Lung (tissue), 12 donors: ENCODE measurements around the gene ADH1C. TPM values are rescaled to one million over a fixed set of nuclear protein-coding genes. Genes with fewer than 3 reads are reported as not detected.

Experiments used
- ATAC-seq: fragments of 200-7000 bp; cut with Tn5 transposase; one replicate; pipeline ENCODE4 v1.9.1; 2020; ENCODE audit warnings: moderate number of reproducible peaks; ENCODE audit not compliant: insufficient read depth, low FRiP score
- DNase-seq, 3 donors: peaks; one replicate each; pipeline ENCODE4 v3.0.0-alpha.2; 2013 to 2017
- H3K27ac ChIP-seq, 2 donors: one replicate each; pipeline ENCODE4 v1.5.1; 2013; ENCODE audit warnings: mild to moderate bottlenecking in 2 of 2, moderate library complexity in 2 of 2, control low read depth in 1 of 2, inconsistent platforms in 1 of 2, low read depth in 1 of 2, low read length in 1 of 2
- H3K27me3 ChIP-seq, 3 donors: one replicate each; pipeline ENCODE4 v1.5.1; 2013; ENCODE audit warnings: low read length in 2 of 3; ENCODE audit not compliant: control insufficient read depth in 3 of 3, insufficient read depth in 3 of 3
- H3K36me3 ChIP-seq, 4 donors: one replicate each; pipeline ENCODE4 v1.5.1; 2013; ENCODE audit warnings: low read length in 4 of 4, mild to moderate bottlenecking in 1 of 4, moderate library complexity in 1 of 4; ENCODE audit not compliant: control insufficient read depth in 4 of 4, insufficient read depth in 4 of 4
- H3K4me1 ChIP-seq, 5 donors: one replicate each; pipeline ENCODE4 v1.5.1; 2013; ENCODE audit warnings: low read length in 5 of 5, mild to moderate bottlenecking in 2 of 5, moderate library complexity in 1 of 5; ENCODE audit not compliant: control insufficient read depth in 5 of 5, insufficient read depth in 5 of 5
- H3K4me3 ChIP-seq: one replicate; pipeline ENCODE4 v1.5.1; 2013; ENCODE audit warnings: mild to moderate bottlenecking, control low read depth, moderate library complexity
- H3K9ac ChIP-seq, 2 donors: one replicate each; pipeline ENCODE4 v1.5.1; 2013; ENCODE audit warnings: low read length in 2 of 2, control low read depth in 1 of 2; ENCODE audit not compliant: insufficient read depth in 1 of 2
- H3K9me3 ChIP-seq, 4 donors: one replicate each; pipeline ENCODE4 v1.5.1; 2013; ENCODE audit warnings: low read length in 3 of 4, mild to moderate bottlenecking in 1 of 4, moderate library complexity in 1 of 4; ENCODE audit not compliant: control insufficient read depth in 4 of 4, insufficient read depth in 3 of 4
- WGBS, 2 donors: extraction: QIAGEN DNeasy Blood & Tissue Kit; methylation state at CpG; one replicate each; pipeline ENCODE4 v1.1.7; 2013; 5-methylcytosine and 5-hydroxymethylcytosine counted together
- polyA plus RNA-seq, 2 donors: library from polyadenylated mRNA; stranded (reverse); fragments of 200-250 nt; gene quantifications; one replicate each; pipeline ENCODE4 v1.2.1, GENCODE V29; 2013
- total RNA-seq, 2 donors: library from RNA; depleted of rRNA in 1 of 2; stranded (reverse); fragments of >200 nt in 1 of 2; gene quantifications; one replicate each; pipeline ENCODE4 v1.2.1, GENCODE V29; 2014 to 2021
- TF ChIP-seq, protein P1 (sequence below): IDR thresholded peaks from 2 replicates; pipeline ENCODE4 v1.5.1; 2012; ENCODE audit warnings: mild to moderate bottlenecking; ENCODE audit errors: control extremely low read depth, extremely low read depth
- donor health status: control.
- donor health status: control.
- donor health status: Bipolar disorder and iron deficiency.
- donor health status: healthy.
- donor health status: DM: yes; HTN: yes; CAD: no.

ADH1C gene
- total and polyA plus RNA-seq, 4 donors: 2.6 to 14.8 (median 6.4) TPM

DNA sequence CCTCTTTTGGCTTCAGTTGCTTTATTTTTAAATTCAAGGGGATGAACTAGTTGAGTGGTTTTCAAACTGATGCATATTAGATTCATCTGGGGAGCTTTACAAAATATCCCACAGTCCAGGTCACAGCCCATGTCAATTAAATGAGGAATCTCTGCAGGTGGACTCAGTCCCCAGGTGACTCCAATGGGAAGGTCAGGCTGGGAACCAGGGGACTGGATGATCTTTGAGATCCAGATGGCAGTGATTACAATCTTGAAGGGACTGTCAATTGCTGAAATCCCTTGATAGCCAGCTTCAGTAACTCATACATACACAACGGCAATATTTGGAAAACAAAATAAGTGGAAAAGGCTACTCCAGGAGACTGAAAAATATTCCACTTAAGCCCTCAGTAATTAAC is 38.3 kb downstream of the ADH1C start:
- Histone ChIP-seq H3K36me3 (peaks cover 0 to 78% (median 38%) of the 10 kb centered on the region in 4 donors), H3K9me3 (no peaks in the 10 kb centered on the region), H3K4me1 (peaks cover 0 to 42% (median 6%) of the 10 kb centered on the region in 5 donors), H3K27me3 (no peaks in the 10 kb centered on the region), H3K9ac (peak overlapping the region in 1 of 2 donors; percentile 16), H3K4me3 (no peak overlapping the region), H3K27ac (no peak overlapping the region)
- 80 to 83% methylated on average over 1 of the region's 1 CpG for WGBS, 2 donors
- DNase-seq (peak in 1 of 3 donors; percentile 8), ATAC-seq (no peak)
- TF ChIP-seq, protein P1, sequence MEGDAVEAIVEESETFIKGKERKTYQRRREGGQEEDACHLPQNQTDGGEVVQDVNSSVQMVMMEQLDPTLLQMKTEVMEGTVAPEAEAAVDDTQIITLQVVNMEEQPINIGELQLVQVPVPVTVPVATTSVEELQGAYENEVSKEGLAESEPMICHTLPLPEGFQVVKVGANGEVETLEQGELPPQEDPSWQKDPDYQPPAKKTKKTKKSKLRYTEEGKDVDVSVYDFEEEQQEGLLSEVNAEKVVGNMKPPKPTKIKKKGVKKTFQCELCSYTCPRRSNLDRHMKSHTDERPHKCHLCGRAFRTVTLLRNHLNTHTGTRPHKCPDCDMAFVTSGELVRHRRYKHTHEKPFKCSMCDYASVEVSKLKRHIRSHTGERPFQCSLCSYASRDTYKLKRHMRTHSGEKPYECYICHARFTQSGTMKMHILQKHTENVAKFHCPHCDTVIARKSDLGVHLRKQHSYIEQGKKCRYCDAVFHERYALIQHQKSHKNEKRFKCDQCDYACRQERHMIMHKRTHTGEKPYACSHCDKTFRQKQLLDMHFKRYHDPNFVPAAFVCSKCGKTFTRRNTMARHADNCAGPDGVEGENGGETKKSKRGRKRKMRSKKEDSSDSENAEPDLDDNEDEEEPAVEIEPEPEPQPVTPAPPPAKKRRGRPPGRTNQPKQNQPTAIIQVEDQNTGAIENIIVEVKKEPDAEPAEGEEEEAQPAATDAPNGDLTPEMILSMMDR: no peak

DNA sequence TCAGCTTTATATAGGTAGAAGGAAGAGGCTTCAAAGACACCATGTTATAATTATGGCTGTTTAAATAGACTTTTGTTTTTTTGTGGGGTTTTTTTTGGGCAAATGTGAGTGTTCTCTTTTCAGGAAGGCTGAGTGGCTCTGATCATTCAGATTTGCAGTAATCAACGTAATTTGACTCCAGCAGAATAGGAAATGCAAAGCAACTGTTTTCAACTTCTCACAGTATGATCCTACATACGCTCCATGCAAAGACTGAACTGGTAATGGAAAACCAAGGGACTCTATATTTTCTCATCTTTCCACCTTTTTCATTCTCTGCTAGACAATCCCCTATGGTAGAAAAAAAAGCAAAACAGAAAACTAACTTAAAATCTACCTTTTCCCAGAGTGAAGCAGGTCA is 42.2 kb downstream of the ADH1C start:
- Histone ChIP-seq H3K4me1 (peaks cover 0 to 18% (median 0%) of the 10 kb centered on the region in 5 donors), H3K36me3 (peaks cover 0 to 66% (median 29%) of the 10 kb centered on the region in 4 donors), H3K9me3 (no peaks in the 10 kb centered on the region), H3K9ac (no peak overlapping the region), H3K27me3 (no peaks in the 10 kb centered on the region), H3K4me3 (no peak overlapping the region), H3K27ac (no peak overlapping the region)
- WGBS, 2 donors: 65 to 71% methylated on average over 2 of the region's 2 CpGs
- ATAC-seq (no peak), DNase-seq (no peak)
- TF ChIP-seq, protein P1: no peak

DNA sequence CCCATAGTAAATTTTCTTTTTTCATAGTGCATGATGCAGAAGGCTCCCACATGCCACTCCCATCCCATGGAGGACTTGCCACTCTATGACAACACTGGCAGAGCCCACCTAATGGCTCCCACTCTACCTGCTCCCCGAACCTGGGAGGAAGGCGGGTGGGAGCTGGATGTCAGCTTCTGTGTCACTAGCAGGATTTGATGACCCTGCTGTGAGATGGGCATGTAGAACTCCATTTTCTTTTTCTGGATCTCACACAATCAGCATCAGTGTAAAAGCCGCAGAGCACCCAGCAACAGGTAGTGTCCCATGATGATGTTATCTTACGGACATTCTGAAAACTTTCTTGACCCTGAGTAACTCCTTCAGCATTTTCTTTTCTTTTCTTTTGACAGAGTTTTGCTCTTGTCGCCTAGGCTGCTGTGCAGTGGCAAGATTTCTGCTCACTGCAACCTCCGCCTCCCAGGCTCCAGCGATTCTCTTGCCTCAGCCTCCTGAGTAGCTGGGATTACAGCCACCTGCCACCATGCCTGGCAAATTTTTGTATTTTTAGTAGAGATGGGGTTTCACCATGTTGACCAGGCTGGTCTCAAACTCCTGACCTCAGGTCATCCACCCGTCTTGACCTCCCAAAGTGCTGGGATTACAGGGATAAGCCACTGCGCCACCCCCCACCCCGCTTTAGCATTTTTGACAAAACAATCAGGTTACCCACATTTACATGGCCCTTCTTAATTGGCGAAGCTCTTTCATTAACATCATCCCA is 46.7 kb downstream of the ADH1C start:
- Histone ChIP-seq H3K36me3 (peaks cover 0 to 31% (median 14%) of the 10 kb centered on the region in 4 donors), H3K9me3 (no peaks in the 10 kb centered on the region), H3K9ac (no peak overlapping the region), H3K27ac (no peak overlapping the region), H3K4me1 (peaks cover 0 to 13% (median 0%) of the 10 kb centered on the region in 5 donors), H3K4me3 (no peak overlapping the region), H3K27me3 (no peaks in the 10 kb centered on the region)
- WGBS, 2 donors: 87 to 93% methylated on average over 11 of the region's 11 CpGs
- TF ChIP-seq, protein P1: no peak
- ATAC-seq (no peak), DNase-seq (peak in 1 of 3 donors; percentile 59)
